Gastroesophageal sphincter (tissue), 4 donors: Measurements from ENCODE around the gene CPN1. TPM values are rescaled to one million over a fixed set of nuclear protein-coding genes. Genes with fewer than 3 reads are reported as not detected.
A peak's percentile ranks its signal among the peaks of the same experiment; 100 is the strongest.

Source experiments
- ATAC-seq: fragments of 150-250 bp; one replicate; pipeline ENCODE4 v1.9.1; 2016; ENCODE audit warnings: mild to moderate bottlenecking, moderate library complexity
- H3K27ac ChIP-seq, 4 donors: fragments of 200-600 bp; sonication (generic) in 3 of 4; 1 replicate in 3 of 4; 2 replicates in 1 of 4; pipeline ENCODE4 v1.5.1; 2016 to 2019
- H3K27me3 ChIP-seq: fragments of 200-600 bp; sonication (generic); one replicate; pipeline ENCODE4 v1.5.1; 2019
- H3K36me3 ChIP-seq, 2 donors: fragments of 200-600 bp; sonication (generic); one replicate each; pipeline ENCODE4 v1.5.1; 2019; ENCODE audit warnings: control low read depth in 1 of 2
- H3K4me1 ChIP-seq, 3 donors: fragments of 200-600 bp; sonication (generic); 1 replicate in 2 of 3; 2 replicates in 1 of 3; pipeline ENCODE4 v1.5.1; 2016 to 2019; ENCODE audit warnings: control low read depth in 2 of 3
- H3K4me3 ChIP-seq, 2 donors: fragments of 200-600 bp; sonication (generic); one replicate each; pipeline ENCODE4 v1.5.1; 2019; ENCODE audit warnings: mild to moderate bottlenecking in 1 of 2, moderate library complexity in 1 of 2
- H3K9me3 ChIP-seq, 3 donors: fragments of 200-600 bp; sonication (generic); one replicate each; pipeline ENCODE4 v1.5.1; 2017 to 2019; ENCODE audit warnings: control low read depth in 2 of 3
- CTCF ChIP-seq, 4 experiments: fragments of 200-600 bp in 2 of 4; fragments of 450-650 bp in 2 of 4; sonication (generic) in 1 of 4; IDR thresholded peaks; one replicate each; pipeline ENCODE4 v1.5.1; 2017 to 2019; ENCODE audit warnings: antibody characterized with exemption in 4 of 4, mild to moderate bottlenecking in 2 of 4, moderate library complexity in 2 of 4
- EP300 ChIP-seq: sonication (generic); formaldehyde crosslinking; IDR thresholded peaks from one replicate; pipeline ENCODE4 v1.6.1; 2017; ENCODE audit warnings: antibody characterized with exemption, mild to moderate bottlenecking
- POLR2A ChIP-seq, 2 donors: fragments of 450-650 bp; IDR thresholded peaks; one replicate each; pipeline ENCODE4 v1.6.1; 2017; ENCODE audit warnings: antibody characterized with exemption in 2 of 2, mild to moderate bottlenecking in 2 of 2, moderate library complexity in 1 of 2
- POLR2AphosphoS5 ChIP-seq: sonication (generic); formaldehyde crosslinking; IDR thresholded peaks from one replicate; pipeline ENCODE4 v1.6.1; 2017; ENCODE audit warnings: antibody characterized with exemption
- WGBS, 2 donors: methylation state at CpG; one replicate each; pipeline ENCODE4 v1.1.5; 2018; ENCODE audit warnings: low coverage in 1 of 2; 5-methylcytosine and 5-hydroxymethylcytosine counted together
- total RNA-seq, 4 donors: library from RNA; depleted of rRNA; stranded (reverse); fragments of >200 nt; gene quantifications; one replicate each; pipeline ENCODE4 v1.1.0, GENCODE V29; 2016

The CPN1 gene
- total RNA-seq, 4 donors from 2014 or later = not detected

- TF ChIP-seq EP300 (no peak), POLR2AphosphoS5 (peak; percentile 5)
- peaks cover 0 to 69% (median 35%) of the 10 kb centered on the region in 3 donors for H3K4me1 ChIP-seq
- 9 to 10% methylated on average over 6 of the region's 6 CpGs for WGBS, 2 donors
- H3K27ac ChIP-seq = peak overlapping the region in 3 of 4 donors; percentile 88 to 94 (median 91)
- ATAC-seq = no peak
- peak overlapping the region; percentile 63 to 72 for H3K4me3 ChIP-seq
- no peaks in the 10 kb centered on the region for H3K27me3 ChIP-seq
- no peaks in the 10 kb centered on the region for H3K36me3 ChIP-seq
- no peaks in the 10 kb centered on the region for H3K9me3 ChIP-seq
Observed at GRCh38 chr10:100008142-100008522, 73.5 kb downstream of the CPN1 start.

- TF ChIP-seq POLR2A (IDR thresholded peaks at IDR 0.05) (no peak), POLR2AphosphoS5 (no peak), CTCF (IDR thresholded peaks at IDR 0.05) (no peak), EP300 (no peak)
- 35 to 37% methylated on average over 9 of the region's 10 CpGs for WGBS, 2 donors
- ATAC-seq = no peak
- Histone ChIP-seq H3K4me3 (peak overlapping the region in 1 of 2 donors; percentile 63), H3K27me3 (no peaks in the 10 kb centered on the region), H3K4me1 (peaks cover 0 to 75% (median 35%) of the 10 kb centered on the region in 3 donors), H3K9me3 (no peaks in the 10 kb centered on the region), H3K36me3 (no peaks in the 10 kb centered on the region), H3K27ac (peak overlapping the region in 3 of 4 donors; percentile 88 to 94 (median 91))
Observed at GRCh38 chr10:100007231-100008141, 74.2 kb downstream of the CPN1 start.

GRCh38 chr10:100006243-100006886 lies 75.3 kb downstream of the CPN1 start:
- Histone ChIP-seq H3K4me1 (peaks cover 0 to 84% (median 42%) of the 10 kb centered on the region in 3 donors), H3K9me3 (no peaks in the 10 kb centered on the region), H3K4me3 (no peak overlapping the region), H3K36me3 (no peaks in the 10 kb centered on the region), H3K27me3 (no peaks in the 10 kb centered on the region), H3K27ac (peak overlapping the region; percentile 76 to 94 (median 90))
- peak; percentile 48 for ATAC-seq
- WGBS, 2 donors = 8 to 21% methylated on average over 1 to 4 of the region's 4 CpGs
- peak; percentile 83 for TF ChIP-seq POLR2AphosphoS5
- no peak for TF ChIP-seq POLR2A (IDR thresholded peaks at IDR 0.05)
- no peak for TF ChIP-seq CTCF (IDR thresholded peaks at IDR 0.05)

GRCh38 chr10:100004805-100005510 lies 76.7 kb downstream of the CPN1 start:
- H3K36me3 ChIP-seq = no peaks in the 10 kb centered on the region
- WGBS, 2 donors = 69 to 71% methylated on average over 3 of the region's 3 CpGs
- no peaks in the 10 kb centered on the region for H3K27me3 ChIP-seq
- peaks cover under 1 to 87% (median 43%) of the 10 kb centered on the region in 3 donors for H3K4me1 ChIP-seq
- peak overlapping the region in 3 of 4 donors; percentile 53 to 91 (median 88) for H3K27ac ChIP-seq
- no peaks in the 10 kb centered on the region for H3K9me3 ChIP-seq
- no peak overlapping the region for H3K4me3 ChIP-seq
- no peak for TF ChIP-seq POLR2A (IDR thresholded peaks at IDR 0.05)
- no peak for TF ChIP-seq POLR2AphosphoS5
- TF ChIP-seq CTCF (IDR thresholded peaks at IDR 0.05) = no peak
- no peak for ATAC-seq

- 60 to 68% methylated on average over 4 to 6 of the region's 6 CpGs for WGBS, 2 donors
Observed at GRCh38 chr10:100000109-100000644, 81.5 kb downstream of the CPN1 start.

More at GRCh38 chr10:100000109-100000644, 81.5 kb downstream of the CPN1 start:
- H3K4me3 ChIP-seq = no peak overlapping the region
- no peak for TF ChIP-seq POLR2A (IDR thresholded peaks at IDR 0.05)
- peak overlapping the region in 2 of 4 donors; percentile 41 to 43 for H3K27ac ChIP-seq
- no peaks in the 10 kb centered on the region for H3K27me3 ChIP-seq
- ATAC-seq = no peak
- H3K36me3 ChIP-seq = no peaks in the 10 kb centered on the region
- no peaks in the 10 kb centered on the region for H3K9me3 ChIP-seq
- peaks cover 9 to 93% (median 14%) of the 10 kb centered on the region in 3 donors for H3K4me1 ChIP-seq
